Measurements from ENCODE around the gene UBASH3B. TPM values are rescaled to one million over a fixed set of nuclear protein-coding genes. Genes with fewer than 3 reads are reported as not detected.
"Not testable (repeated sequence)": the region's sequence is repeated elsewhere in the genome, so short reads cannot be mapped to it uniquely, and the experiment has no call there.

UBASH3B gene
- total and polyA plus RNA-seq, 8 donors = 0.58 to 60.5 (median 3.1) TPM

- H3K27me3 ChIP-seq = no peaks in the 10 kb centered on the region
- H3K9me3 ChIP-seq = peaks cover 0 to 13% (median 7%) of the 10 kb centered on the region in 4 donors
- TF ChIP-seq POLR2A (IDR thresholded peaks at IDR 0.05) = no peak
- no peak for TF ChIP-seq POLR2AphosphoS5 (IDR thresholded peaks at IDR 0.05)
- no peak for TF ChIP-seq EP300 (IDR thresholded peaks at IDR 0.05)
- no peak for TF ChIP-seq CTCF (IDR thresholded peaks at IDR 0.05)
- no peaks in the 10 kb centered on the region for H3K36me3 ChIP-seq
- no peak for DNase-seq
- intact Hi-C loops (cut with DNase I; ENCODE audit: low total_unique reads) = no loop called here
- 49 to 87% (median 65%) methylated on average over 2 of the region's 2 CpGs for WGBS, 5 donors
- no peak overlapping the region for H3K27ac ChIP-seq
- peaks cover 0 to 11% (median 4%) of the 10 kb centered on the region in 4 donors for H3K4me1 ChIP-seq
- no peak overlapping the region for H3K4me3 ChIP-seq
These were observed 164.6 kb downstream of the UBASH3B start for GRCh38 chr11:122820158-122820557.

DNA sequence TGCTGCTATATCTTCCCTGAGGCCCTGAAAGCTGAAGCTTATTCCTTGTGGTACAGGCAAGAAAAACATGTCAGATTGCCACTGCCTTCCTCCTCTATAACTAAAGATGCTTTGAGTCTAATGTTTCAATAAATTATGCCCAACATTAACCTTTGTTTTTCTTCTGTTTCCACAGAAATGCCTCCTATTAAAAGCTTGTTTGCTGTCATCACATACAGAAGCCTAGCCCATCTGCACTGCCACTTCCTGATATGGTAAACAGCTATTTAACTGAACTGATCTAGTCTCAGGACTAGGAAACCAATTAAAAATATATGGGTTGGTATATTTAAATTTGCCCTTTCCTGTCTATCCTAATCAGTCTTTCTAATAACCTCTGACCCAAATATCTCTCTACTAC lies 165.6 kb downstream of the UBASH3B start:
- no peak for TF ChIP-seq POLR2A (IDR thresholded peaks at IDR 0.05)
- no peak for TF ChIP-seq CTCF (IDR thresholded peaks at IDR 0.05)
- TF ChIP-seq EP300 (IDR thresholded peaks at IDR 0.05) = no peak
- Histone ChIP-seq H3K9me3 (peaks cover 0 to 13% (median 7%) of the 10 kb centered on the region in 4 donors), H3K36me3 (no peaks in the 10 kb centered on the region), H3K27ac (no peak overlapping the region), H3K4me1 (peaks cover 0 to 11% (median 4%) of the 10 kb centered on the region in 4 donors), H3K4me3 (no peak overlapping the region), H3K27me3 (no peaks in the 10 kb centered on the region)
- no peak for DNase-seq
- intact Hi-C loops (cut with DNase I; ENCODE audit: low total_unique reads) = no loop called here

- H3K36me3 ChIP-seq = no peaks in the 10 kb centered on the region
- H3K4me1 ChIP-seq = peaks cover 0 to 4% (median under 1%) of the 10 kb centered on the region in 4 donors
- TF ChIP-seq EP300 (IDR thresholded peaks at IDR 0.05) = no peak
- no peak for TF ChIP-seq POLR2A (IDR thresholded peaks at IDR 0.05)
- no peak for TF ChIP-seq CTCF (IDR thresholded peaks at IDR 0.05)
- TF ChIP-seq POLR2AphosphoS5 (IDR thresholded peaks at IDR 0.05) = no peak
- no peak overlapping the region for H3K27ac ChIP-seq
- no peak overlapping the region for H3K4me3 ChIP-seq
- intact Hi-C loops (cut with DNase I; ENCODE audit: low total_unique reads) = no loop called here
- no peak for DNase-seq
- peaks cover 0 to 13% (median 7%) of the 10 kb centered on the region in 4 donors for H3K9me3 ChIP-seq
- no peaks in the 10 kb centered on the region for H3K27me3 ChIP-seq
- WGBS, 5 donors = 86 to 100% (median 97%) methylated on average over 1 of the region's 1 CpG
These were observed 166.7 kb downstream of the UBASH3B start for GRCh38 chr11:122822241-122822640.

- Histone ChIP-seq H3K4me1 (no peaks in the 10 kb centered on the region), H3K27me3 (no peaks in the 10 kb centered on the region), H3K27ac (no peak overlapping the region), H3K4me3 (no peak overlapping the region), H3K9me3 (peaks cover 0 to 13% (median 7%) of the 10 kb centered on the region in 4 donors), H3K36me3 (no peaks in the 10 kb centered on the region)
- intact Hi-C loops (cut with DNase I; ENCODE audit: low total_unique reads) = no loop called here
- DNase-seq = no peak
- WGBS, 5 donors = 81 to 91% (median 88%) methylated on average over 4 of the region's 4 CpGs
- TF ChIP-seq POLR2AphosphoS5 (IDR thresholded peaks at IDR 0.05) (no peak), CTCF (IDR thresholded peaks at IDR 0.05) (no peak), EP300 (IDR thresholded peaks at IDR 0.05) (no peak), POLR2A (IDR thresholded peaks at IDR 0.05) (no peak)
These were observed 168.0 kb downstream of the UBASH3B start for GRCh38 chr11:122823564-122823963.

- H3K9me3 ChIP-seq; H3K27me3 ChIP-seq; H3K4me3 ChIP-seq; H3K4me1 ChIP-seq; H3K27ac ChIP-seq; DNase-seq; intact Hi-C loops (cut with DNase I; ENCODE audit: low total_unique reads); H3K36me3 ChIP-seq: not testable (repeated sequence)
- 84 to 93% (median 92%) methylated on average over 6 of the region's 6 CpGs for WGBS, 5 donors
These were observed 173.8 kb downstream of the UBASH3B start for GRCh38 chr11:122829371-122829770.

GRCh38 chr11:122832297-122832696 lies 176.8 kb downstream of the UBASH3B start:
- H3K4me3 ChIP-seq; H3K4me1 ChIP-seq; H3K9me3 ChIP-seq; intact Hi-C loops (cut with DNase I; ENCODE audit: low total_unique reads); H3K36me3 ChIP-seq; H3K27me3 ChIP-seq; H3K27ac ChIP-seq; DNase-seq: not testable (repeated sequence)
- 79 to 85% (median 83%) methylated on average over 4 of the region's 4 CpGs for WGBS, 5 donors
